C1 segment of cervical spinal cord (tissue), 14 donors: ENCODE measurements around the gene LY6G6F.

Source experiments
- DNase-seq, 14 donors: peaks; one replicate each; lab custom pipeline; 2025; lab: John Stamatoyannopoulos, UW

LY6G6F gene

DNA sequence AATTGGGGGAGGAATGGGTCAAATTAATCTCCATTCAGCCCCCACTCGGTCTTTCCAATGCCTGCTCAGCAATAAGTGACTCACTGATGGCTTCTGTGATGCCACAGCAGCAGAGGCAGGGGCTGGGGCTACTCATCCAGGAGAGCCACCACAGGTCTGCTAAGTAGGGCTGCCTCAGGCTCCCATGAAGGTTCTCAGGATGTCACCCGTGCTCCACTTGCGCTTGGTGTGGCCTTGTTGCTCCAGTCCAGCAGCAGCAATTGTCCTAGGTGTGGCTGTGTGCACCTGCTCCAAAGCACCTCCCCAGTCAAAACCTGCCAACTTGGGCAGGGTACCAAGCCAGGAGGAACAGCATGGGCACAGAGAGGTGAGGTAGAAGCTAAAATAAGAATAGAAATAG lies 15.5 kb downstream of the LY6G6F start:
- DNase-seq: no peak

DNA sequence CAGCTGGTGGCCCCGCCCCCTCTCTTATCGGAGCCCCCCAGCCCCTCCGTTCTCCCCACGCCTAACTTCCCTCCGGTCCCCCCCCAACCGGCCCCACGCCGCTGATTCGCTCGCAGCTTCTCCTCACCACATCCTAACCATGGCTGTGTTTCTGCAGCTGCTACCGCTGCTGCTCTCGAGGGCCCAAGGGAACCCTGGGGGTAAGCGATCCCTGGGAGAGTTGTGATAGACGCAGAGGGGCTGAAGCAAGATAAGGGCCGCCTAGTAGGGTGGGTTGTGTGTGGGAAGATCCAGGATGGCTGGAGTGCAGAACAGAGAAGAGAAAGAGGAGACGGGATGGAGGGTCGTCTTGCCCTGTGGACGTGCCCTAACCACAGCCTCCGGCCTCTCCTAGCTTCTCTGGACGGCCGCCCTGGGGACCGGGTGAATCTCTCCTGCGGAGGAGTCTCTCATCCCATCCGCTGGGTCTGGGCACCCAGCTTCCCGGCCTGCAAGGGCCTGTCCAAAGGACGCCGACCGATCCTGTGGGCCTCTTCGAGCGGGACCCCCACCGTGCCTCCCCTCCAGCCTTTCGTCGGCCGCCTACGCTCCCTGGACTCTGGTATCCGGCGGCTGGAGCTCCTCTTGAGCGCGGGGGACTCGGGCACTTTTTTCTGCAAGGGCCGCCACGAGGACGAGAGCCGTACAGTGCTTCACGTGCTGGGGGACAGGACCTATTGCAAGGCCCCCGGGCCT lies 16.7 kb downstream of the LY6G6F start, which contains the start of gene MPIG6B:
Gene MPIG6B (plus strand): TSS at position 129 of the 735 bp plus-strand sequence. CDS start 11 bp downstream, at position 140.
- no peak for DNase-seq

DNA sequence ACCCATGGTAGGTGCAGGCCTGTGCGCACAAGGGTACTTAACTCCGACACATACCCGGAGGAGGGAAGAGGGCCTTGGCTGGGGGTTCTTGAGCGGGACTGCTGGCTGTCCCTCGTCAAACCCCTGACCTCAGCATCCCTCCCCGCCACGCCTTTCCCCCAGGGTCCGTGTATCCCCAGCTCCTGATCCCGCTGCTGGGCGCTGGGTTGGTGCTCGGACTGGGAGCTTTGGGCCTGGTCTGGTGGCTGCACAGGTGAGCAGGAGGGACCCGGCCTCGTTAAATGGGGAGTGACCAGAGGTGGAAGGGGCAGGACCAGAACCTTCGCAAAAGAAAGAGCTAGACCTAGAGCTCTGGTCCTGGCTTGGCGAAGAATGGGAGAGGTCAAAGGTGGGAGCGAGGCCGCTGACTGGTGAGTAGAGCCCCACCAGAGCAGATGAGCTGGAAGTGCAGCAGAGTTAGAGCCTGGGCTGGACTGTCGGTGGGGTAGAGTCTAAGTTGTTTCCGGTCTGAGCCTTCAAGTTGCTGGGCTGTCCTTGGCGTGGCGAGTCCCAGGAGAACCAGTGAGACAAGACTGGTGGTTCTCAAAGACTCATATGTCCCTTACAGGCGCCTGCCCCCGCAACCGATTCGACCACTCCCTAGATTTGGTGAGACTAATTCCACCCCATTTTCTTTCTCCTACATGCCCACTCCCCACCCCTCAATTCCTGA lies 17.5 kb downstream of the LY6G6F start:
- no peak for DNase-seq

DNA sequence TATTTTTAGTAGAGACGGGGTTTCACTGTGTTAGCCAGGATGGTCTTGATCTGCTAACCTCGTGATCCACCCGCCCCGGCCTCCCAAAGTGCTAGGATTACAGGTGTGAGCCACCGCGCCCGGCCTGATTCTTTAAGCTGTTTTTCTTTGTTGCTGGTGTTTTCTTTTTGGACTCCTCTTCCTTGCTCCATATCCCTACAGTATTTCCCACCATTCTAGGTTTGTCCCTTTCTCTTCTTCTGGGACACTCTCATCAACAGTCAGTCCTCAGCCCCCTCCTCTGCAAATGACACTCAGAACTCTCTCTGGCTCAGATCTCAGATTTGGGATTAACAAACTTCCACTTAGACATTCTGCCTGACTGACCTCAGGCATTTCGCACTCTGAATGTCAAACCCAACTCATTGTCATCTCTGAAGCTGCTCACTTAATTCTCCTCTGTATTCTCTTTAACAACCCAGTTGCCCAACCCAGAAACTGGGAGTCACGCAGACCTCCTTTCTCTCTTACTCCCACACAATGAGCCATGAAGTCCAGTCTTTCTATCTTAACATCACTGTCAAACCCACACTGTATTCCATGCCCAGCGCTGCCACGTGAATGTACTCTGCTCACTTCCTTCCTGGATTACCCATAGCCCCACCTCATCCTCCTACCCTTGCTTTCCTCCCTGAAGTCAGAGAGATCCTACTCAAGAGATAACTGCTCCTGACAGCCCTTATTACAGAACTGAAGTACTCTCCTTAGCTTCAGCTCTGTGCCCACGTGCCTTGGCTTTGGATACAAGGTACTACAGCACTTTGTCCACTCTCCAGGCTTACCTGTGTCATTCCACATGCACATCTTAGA lies 19.1 kb downstream of the LY6G6F start:
- peak in 1 of 14 donors; percentile 15 for DNase-seq

DNA sequence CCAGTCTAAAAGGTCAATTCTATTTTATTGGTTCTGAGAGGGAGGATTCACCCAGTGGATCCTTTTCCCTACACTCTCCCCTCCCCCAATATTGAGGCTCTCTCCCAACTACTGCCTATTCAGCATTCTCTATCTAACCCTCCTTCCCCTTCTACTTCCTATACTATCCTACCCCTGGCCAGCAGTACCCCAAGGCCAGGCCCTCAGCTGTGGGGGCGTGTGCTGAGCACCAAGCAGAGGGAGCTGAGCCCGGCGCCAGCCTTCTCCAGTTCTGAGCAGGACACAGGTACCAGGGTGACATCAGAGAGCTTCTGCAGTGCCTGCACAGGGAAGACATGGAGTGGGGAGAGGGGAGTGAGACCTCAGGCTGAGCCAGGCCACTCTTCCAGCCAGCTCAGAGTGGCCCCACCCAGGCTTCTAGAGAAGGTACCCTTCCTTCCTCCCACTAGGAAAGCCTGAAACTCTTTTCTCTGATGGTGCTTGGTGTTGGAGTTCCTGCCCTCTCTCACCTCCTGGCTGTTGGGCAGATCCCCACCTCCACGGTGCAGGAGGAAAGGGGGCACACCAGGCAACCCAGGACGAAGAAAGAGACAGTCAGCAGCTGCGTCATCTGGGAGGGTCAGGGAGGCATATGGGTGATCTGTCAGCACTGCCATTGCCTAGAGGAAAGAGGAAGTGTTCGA lies 20.5 kb downstream of the LY6G6F start:
- peak in 5 of 14 donors; percentile 15 to 49 (median 24) for DNase-seq

DNA sequence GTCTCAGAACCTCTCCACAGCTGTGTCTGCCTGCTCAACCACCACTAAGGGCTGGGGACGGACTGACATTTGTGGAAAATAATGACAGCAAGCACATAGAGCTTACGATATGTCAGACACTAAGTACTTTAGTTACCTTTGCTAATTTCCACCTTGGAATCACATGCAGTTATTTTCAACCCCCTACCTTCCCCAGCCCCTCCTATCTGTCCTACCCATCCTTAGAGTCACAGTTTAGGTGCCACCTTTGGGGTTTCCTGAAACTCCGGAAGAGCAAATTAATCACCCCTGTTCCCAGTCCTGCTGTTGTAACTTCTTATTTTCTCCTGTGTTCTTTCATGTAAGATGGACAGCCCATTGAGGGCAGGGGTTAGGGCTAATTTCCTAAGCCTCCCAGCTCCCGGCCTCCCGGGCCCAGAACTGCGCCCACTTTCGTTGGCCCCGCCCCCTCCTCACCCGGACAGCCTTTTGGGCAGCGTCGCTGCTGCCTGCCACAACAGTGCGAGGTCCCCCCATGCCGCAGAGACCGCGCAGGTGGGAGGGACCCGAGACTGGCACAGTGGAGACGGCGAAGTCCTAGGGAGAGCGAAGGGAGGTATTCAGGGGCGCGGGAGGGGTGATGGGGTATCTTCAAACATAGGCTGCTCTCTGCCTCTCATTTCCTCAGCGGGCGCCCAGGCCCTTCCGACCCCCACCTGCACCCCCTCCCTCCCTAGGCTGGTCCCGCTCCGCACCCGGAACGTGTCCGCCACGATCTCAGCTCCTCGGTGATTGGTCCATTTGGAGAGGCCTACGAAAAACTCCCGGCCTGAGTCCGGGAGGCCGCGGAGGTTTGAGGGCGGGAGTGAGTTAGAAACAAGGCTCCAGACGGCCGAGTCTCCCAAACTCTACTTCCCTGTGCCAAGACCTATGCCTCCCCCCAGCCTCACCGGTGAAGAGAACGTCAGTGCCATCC lies 21.3 kb downstream of the LY6G6F start:
- DNase-seq: no peak

DNA sequence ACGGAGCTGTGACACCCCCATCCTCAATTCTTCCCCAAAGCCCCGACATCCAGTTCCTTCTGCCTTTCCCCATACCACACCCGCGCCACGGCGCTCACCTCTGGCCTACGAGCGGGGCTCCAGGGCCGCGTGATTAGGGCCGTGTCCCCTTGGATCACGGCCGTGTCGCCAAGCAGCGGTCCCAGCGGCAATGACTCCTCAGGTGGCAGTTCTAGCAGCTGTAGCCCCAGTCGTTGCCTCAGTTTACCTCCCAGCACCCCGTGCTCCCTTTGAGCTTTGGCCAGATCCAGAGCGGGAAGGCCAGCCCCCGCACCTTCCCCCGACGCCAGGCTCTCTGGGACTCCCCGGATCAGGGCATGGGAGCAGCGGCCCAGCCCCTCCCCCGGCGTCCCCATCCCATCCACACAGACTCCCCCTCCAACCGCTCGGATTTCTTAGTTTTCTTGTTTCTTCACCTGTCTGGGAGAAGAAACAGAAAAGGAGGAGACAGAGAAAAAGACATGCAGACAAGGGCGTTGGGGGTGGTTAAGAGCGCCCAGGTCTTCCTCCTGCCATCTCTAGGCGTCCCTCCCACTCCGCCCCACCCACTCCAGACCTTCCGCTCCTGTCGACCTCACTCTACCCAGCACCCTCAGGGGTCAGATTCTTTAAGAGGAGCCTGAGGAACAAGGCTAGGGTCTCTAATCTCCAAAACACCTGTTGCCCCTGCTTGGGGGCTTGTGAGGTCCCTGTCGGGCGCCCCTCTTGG lies 22.3 kb downstream of the LY6G6F start, which contains the start of gene DDAH2:
Gene DDAH2 (minus strand): TSS at position 533 of the 748 bp plus-strand sequence. CDS start 138 bp downstream, at position 395.
- DNase-seq: peak in 3 of 14 donors; percentile 10 to 71 (median 46)

DNA sequence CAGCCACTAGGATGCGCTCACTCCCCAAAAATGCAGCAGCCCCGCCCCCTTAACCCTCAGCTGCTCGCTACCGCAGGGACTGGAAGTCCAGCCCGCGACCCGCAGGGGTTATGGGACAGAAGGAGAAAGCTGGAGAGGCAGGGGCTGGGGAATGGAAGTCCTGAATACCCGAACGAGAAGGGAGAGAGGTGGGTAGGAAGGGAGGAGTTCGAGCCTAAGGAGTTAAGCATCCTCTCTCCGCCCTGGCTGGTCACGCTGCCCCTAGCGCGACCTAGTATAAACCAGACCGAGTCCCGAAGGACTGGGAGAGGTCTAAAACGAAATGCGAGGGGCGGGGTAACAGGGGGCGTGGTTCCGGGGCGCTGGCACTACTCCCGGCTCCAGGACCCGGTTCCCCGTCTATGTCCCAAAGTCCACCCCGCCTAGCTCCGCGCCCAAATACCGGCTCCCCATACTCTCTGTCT lies 22.9 kb downstream of the LY6G6F start:
- DNase-seq: peak; percentile 50 to 93 (median 83)

DNA sequence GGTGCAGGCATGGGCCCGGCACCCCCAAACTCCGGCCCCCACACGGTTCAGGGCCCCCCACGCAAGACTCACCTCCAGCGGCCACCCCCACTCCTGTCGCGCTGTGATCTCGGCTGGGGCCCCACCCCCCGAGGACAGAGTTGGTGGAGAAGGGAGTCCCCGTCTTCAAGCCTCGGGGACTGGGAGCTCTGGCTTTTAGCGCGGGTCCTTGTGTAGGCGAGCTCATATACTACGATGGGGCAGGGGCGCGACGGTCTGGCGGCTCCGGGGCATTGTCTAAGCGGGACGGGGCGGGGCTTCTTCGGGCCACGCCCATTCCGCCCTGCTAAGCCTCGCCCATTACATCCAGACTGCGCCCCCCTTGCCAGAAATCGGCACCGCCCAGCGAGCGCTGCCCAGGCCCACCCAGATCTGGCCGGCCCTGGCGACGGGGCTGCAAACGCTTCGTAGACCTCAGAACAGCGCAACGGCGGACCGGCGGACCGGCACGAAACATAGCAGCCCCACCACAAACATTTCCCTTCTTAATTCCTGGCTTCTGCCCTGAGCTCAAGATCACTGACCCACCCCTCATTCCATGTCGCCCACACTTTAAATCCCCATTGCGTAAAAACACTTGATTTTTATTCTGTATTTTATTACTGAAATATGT lies 23.4 kb downstream of the LY6G6F start:
- peak in 12 of 14 donors; percentile 25 to 82 (median 74) for DNase-seq

DNA sequence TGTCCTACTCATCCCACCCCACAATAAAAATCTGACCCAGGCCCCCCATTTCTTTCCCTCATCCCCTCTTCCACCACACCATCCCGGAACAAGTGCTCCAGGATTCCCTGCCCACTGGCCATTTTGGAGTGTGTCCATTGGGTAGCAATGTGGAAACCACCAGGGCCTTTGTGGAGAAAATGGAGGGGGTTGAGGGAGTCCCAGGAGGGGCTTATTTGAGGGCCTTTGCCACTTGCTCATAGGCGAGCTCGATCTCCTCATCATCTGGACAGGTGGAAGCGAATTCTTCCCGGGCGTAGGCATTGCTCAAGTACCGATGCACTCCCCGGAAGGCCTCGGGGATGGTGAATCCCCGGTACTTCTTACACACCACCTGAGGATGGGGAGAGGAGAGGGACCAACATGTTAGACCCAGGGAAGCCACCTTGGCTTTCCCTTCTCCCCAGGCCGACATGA lies 24.0 kb downstream of the LY6G6F start:
- DNase-seq: no peak

DNA sequence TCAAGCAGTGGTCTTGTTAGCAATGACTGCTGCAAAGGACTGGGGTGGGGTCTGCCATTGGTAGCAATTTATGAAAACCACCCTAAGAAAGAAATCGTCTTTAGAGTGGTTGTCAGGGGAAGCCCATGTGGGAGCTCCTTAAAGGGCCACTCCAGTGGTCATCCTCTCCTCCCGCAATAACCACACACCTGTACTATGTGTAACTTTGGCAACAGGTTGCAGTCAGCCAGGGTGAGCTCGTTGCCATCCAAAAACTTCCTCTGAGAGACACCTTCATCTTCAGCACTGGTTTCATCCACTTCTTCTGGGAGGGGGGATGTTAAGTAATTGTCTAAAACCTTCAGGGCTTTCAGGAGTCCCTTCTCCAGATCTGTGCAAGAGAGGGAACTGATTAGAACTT lies 25.4 kb downstream of the LY6G6F start:
- no peak for DNase-seq

DNA sequence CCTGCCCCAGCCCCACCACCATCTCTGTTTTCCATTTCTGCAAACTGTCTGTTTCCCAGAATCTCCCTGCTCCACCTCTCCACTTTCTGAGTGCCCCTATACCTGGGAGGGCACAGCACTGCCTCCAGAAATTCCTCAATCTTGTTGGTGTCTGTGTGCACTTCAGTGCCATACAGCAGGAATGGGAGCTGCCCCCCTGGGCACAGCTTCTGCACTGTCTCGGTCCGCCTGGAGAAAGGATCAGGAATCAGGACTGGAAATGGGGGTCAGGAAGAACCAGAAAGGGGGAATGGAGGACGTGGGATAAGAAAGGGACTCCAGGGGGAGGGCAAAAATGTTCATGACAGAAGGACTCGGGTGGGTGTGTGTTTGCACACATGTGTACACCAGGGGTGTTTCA lies 27.1 kb downstream of the LY6G6F start:
- DNase-seq: no peak

DNA sequence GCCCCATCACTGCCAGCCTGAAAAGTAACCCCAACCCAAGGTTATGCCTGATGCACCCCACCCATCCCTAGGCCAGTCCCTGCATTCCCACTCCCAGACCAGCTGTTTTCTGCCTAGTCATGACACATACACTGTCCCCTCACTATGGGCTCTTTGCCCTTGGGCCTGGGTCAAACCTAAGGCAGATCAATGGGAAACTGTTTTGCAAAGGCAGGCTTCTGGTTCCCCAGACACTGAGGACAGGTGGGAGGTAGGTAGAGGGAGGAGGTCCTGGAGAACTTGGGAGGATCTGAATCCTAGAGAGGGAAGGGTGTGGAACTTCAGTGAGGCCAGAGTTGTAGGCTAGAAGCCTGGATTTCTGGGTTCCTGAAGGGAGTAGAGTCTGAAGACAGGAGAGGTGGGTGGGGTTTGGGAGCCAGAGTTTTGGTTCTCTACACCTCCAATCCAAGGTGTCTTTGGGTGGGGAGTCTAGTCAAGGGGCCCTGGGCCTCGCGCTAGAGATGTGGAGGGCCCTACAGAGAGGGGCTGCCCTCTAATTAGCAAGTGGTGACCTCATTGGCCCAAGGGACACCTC lies 27.7 kb downstream of the LY6G6F start:
- DNase-seq: no peak

DNA sequence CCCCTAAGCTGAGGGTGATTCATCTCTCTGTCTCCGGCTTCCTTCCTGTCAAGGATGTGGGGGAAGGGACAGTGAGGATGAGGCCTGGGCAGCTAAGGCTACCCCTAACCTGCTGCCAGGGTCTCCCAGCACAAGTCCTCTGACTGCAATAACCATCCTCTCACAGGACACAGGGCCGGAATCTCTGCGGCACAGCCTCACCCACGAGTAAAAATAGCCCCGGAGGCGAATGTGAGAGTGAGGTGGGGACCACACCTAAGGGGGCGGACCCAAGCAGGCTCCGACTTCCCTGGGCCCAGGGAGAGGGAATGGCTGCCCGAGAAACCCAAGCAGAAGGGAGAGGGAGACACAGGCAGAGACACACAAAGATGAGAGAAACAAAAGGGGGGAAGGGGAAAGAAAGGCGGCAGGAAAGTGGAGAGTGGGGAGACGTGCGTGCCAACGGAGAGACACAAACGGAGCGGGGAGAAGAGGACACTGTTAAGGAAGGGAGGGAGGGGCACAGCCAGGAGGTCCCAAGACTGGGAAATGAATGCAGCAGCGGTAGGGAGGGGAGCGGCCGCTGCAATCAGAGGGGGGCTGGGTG lies 28.2 kb downstream of the LY6G6F start:
- peak in 3 of 14 donors; percentile 21 to 49 (median 29) for DNase-seq

DNA sequence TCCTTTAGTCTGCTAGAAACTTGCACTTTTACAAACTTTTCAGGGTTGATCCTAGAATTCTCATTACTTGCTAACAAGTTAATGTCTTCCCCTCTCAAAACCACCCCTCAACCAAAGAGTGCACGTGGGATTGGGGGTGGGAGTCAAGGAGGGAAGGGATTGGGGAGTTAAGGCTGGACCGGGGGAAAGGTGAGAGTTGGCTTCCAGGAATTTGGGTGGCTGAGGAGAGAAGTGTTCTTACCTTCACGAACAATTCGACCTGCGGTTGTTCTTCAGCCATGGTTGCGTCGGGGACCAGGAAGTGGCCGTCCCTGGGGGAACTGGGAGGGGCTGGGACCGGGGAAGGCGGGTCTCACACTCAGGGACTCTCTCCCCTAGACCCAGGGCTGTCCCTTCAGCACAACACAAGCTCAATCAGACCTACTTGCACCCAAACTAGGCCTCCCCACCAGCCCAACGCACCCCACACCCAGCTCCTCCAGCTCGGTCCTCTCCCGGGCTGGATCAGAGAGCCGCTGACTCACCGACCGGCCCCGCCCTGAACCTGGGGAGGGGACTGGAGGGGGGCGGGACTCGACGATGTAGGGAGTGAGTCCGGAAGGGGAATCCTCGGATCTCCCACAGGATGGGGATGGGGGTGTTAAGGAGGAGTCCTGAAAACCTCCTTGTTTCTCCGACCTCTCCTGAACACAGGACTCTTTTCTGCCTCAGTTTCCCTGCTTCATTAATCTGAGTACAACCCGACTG lies 29.5 kb downstream of the LY6G6F start, which contains the start of gene CLIC1:
Gene CLIC1 (minus strand): TSS at position 510 of the 747 bp plus-strand sequence. CDS start 230 bp downstream, at position 280.
- peak in 8 of 14 donors; percentile 30 to 74 (median 48) for DNase-seq

DNA sequence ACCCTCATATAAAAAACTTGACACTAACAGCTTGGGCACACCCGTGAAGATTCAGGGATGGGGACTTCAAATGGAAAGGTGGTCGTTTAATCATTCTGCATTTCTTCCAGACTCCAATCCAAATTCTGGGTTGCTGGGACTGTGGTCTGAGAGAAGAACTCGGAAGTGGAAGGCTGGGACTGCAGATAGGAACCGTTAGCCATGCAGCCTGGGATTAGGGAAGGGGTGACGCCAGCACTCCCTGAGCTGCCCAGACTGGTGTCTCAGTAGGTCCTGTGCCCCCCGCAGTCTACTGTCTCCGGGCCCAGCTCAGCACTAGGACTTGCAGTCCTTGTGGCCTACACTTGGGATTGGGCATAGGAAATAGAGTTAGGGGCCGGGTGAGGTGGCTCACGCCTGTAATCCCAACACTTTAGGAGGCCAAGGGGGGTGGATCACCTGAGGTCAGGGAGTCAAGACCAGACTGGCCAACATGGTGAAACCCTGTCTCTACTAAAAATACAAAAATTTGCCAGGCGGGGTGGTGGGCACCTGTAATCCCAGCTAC lies 30.2 kb downstream of the LY6G6F start:
- DNase-seq: no peak
